ENCODE results near the gene CRACDL.

- no peak for TF ChIP-seq POLR2AphosphoS5 (IDR thresholded peaks at IDR 0.05; ENCODE audit: low read depth, low read length)
- TF ChIP-seq, protein P1, sequence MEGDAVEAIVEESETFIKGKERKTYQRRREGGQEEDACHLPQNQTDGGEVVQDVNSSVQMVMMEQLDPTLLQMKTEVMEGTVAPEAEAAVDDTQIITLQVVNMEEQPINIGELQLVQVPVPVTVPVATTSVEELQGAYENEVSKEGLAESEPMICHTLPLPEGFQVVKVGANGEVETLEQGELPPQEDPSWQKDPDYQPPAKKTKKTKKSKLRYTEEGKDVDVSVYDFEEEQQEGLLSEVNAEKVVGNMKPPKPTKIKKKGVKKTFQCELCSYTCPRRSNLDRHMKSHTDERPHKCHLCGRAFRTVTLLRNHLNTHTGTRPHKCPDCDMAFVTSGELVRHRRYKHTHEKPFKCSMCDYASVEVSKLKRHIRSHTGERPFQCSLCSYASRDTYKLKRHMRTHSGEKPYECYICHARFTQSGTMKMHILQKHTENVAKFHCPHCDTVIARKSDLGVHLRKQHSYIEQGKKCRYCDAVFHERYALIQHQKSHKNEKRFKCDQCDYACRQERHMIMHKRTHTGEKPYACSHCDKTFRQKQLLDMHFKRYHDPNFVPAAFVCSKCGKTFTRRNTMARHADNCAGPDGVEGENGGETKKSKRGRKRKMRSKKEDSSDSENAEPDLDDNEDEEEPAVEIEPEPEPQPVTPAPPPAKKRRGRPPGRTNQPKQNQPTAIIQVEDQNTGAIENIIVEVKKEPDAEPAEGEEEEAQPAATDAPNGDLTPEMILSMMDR (IDR thresholded peaks at IDR 0.05) = no peak
- no peak for TF ChIP-seq SIN3A (IDR thresholded peaks at IDR 0.05; ENCODE audit: borderline replicate concordance, insufficient read depth, low read depth, low read length)
These were observed 784 bp downstream of the CRACDL start for GRCh38 chr2:98935111-98935770.

All from Panc1 (cell line).